Activated CD4-positive, alpha-beta T cell treated with anti-CD3 and anti-CD28 coated beads for 1 hour (primary cell): Measurements from ENCODE around the gene CAPN12.

Experiments
- DNase-seq: peaks from one replicate; pipeline ENCODE4 v3.0.0-alpha.2; 2020

Gene CAPN12

GRCh38 chr19:38723990-38724854 lies 20.1 kb downstream of the CAPN12 start:
- DNase-seq, result no peak

DNA sequence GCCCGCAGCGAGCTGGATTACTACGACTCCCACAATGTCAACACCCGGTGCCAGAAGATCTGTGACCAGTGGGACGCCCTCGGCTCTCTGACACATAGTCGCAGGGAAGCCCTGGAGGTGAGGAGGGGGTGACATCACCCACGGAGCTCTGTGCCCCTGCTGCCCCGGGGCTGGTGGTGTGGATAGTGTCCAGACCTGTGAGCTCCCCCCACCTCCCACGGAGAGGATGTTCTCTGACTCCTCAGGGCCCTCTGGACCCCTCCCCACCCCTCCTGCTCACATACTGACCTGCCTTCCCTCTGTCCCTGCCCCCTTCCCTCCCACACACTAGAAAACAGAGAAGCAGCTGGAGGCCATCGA lies 20.7 kb downstream of the CAPN12 start:
- no peak for DNase-seq

DNA sequence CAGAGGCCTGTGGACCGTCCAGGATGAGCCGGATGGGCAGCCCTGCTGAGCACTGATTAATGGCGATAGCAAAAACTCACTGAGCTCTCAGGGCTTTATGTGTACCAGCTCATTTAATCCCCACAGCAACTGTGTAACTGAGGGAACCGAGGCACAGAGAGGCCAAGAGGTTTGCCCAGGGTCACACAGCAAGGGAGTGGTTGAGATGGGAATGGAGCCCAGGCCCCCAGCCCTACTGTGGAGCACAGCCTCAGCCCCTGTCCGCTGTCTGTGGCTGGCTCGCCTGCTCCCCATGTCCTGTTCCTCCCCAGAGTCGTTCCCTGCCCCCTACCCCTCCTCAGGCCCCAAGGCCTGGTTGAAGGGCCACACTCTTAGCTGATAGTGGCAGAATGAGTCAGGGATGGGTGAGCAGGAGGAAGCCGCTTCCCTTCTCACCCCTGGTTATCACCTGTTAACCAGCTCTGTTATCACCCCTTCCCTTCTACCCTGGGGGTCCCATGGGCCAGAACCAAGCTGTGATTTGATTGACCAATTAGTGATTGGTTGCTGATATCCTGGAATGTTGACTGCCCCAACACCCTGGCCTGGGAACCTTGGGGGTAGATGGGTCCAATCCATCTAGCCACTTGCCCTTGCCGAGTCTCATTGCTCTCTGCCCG lies 21.2 kb downstream of the CAPN12 start:
- no peak for DNase-seq

GRCh38 chr19:38721979-38722773 lies 22.1 kb downstream of the CAPN12 start:
- no peak for DNase-seq

DNA sequence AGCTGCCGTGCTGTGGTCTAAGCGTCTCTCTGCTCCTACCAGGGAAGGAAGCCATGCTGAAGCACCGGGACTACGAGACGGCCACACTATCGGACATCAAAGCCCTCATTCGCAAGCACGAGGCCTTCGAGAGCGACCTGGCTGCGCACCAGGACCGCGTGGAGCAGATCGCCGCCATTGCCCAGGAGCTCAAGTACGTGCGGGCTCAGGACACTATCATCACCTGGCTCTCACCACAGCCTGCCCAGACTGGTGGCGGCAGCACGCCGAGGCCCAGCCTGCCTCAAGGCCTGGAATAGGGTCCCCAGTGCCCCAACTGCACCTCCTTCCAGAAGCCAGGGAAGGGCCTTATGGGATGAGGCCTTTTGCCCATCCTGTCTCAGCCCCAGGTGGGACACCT lies 22.8 kb downstream of the CAPN12 start:
- no peak for DNase-seq

DNA sequence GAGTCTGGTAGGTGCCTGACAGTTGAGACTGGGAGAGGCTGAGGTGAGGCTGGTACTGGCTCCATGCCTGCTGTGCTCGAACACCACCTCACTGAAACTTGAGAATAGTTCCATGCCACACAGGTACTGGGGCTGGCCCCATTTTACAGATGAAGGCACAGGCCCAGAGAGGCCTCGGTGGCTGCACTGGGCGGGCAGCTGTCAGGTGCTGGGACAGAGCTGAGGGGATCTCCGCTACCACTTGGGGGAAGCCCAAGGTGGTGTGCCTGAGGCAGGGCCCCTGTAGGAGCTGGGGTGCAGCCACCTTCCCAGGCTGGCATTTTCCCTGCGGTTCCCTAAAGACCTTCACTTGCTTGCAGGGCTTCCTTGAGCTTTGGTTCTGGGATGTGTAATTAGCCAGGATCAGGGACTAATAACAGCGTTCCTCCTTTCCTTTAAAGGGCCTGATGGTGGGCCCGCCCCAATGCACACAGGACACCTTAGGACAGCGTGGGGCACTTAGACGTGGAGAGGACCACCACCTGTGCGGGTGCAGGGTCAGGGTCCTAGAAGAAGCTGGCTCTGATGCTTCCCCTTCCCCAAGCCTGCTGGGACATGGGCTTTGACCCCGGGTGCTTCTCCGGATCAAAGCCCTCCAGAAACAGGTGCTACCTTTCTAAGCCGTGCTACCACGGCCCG lies 23.6 kb downstream of the CAPN12 start:
- no peak for DNase-seq

DNA sequence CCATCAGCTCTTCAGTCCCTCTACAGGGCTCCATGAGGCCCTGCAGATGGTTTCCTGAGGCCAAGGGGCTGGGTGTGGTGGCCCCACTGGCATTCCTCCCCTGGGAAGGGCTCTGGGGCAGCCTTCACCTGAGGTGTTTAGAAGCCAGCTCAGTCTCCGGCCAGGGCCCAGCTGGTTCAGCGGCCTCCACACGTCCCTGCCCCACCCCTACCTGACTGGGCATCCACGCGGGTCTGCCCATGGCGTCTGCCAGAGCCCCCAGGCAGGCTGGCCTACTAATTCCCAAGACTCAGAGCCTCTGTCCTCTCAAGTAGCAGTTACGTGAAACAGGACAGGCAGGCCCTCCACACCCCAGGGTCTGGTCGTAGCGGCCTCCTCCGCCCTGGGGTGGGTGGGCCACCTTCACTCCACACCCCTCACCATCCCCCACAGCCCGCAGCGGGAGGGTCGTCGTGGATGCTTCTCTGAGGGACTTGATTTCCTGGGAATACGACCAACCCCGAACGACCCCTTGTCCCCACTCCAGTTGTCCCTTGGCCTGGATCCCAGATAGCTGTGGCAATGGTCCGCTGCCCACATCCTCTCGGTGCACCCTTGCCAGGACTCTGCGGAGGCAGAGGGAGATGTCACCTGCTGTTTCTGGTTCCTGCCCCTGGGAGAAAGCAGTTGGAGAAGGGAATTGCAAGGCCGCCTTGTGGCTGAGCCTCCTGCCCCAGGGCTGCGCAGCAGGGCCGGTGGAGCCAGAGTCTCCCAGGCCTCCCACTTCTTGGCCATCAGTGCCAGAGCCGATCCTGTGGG lies 24.3 kb downstream of the CAPN12 start:
- DNase-seq, result no peak

DNA sequence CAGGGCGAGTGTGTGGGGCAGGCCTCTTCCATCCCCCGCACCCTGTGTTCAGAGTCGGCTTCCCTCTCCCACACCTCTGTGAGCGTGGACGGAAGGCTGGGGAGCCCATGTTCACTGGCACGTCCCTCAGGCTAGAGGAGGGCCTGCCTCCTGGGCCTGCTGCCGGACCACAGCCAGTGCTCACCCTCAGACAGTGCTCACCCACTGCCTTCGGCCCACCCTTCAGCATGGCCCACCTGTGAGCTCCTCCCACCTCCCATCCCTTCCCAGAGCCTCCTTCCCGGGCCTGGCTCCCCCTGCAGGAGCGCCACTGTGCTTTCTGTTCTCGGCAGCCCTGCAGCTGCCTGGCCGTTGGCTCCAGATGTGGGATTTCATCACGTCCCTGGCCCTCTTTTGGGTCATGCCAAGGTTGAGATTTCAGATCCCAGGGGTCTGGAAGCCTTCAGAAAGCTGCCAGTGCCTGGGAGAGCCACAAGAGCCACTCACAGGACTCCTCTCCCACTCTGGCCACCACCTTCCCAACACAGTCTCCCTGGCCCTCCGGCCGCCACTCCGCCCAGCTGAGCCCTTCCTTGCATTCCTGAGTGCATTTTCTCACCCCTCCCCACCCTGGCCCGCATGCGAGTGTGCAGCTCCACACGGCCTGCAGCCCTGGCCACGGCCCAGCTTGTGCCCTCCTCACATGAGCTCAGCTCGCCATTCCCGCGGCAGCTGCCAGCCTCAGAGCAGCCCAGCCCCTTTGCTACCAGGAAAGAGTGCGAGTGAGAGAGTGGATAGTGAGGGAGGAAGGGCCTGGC lies 25.3 kb downstream of the CAPN12 start:
- DNase-seq, result no peak

DNA sequence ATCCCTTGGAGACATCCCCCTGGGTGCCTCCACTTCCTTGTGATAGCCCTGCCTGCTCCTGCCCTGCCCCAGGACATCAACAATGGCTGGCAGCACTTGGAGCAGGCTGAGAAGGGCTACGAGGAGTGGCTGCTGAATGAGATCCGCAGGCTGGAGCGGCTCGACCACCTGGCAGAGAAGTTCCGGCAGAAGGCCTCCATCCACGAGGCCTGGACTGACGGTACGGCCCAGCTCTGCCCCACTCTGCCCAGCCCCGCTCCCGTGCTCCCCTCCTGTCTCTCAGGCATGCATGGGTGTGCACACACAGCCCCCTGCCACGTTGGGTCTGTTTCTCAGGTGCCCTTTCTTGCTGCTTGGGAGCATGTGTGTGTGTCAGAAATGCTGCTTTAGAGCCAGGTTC lies 26.4 kb downstream of the CAPN12 start:
- DNase-seq, result no peak

- no peak for DNase-seq
Observed at GRCh38 chr19:38717051-38717450, 27.2 kb downstream of the CAPN12 start.

DNA sequence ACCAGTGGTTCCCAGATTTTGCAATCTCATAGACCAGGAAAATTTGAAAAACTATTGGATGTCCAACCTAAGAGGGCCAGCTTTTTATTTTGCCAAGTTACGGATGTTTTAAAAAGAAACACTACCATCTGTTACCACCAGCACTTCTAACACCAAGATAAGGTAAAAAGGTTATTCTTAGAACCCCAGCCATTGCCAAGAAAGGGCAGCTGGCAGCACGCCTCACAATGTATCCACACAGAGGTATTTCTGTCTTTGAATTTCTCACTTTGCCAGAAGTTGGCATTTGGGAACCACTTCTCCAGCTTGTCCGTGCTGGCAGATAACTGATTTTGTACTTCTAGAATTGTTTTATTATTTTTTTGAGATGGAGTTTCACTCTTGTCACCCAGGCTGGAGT lies 28.7 kb downstream of the CAPN12 start:
- no peak for DNase-seq

DNA sequence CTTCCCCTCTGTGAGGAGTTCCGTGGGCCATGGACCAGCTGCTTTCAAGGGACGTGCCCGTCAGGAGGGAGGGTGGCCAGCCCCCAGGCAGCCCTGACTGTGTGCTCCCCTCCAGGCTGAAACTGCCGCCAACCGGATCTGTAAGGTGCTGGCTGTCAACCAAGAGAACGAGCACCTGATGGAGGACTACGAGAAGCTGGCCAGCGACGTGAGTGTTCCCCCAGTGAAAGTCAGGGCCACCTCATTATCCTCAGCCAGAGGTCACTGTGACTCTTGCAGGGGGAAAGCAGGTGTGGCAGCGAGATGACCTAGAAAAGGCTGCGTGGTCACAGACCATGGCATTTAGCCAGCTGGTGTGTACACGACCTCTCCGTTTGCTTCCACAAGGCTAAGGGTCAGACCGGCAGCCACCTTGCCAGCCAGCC lies 29.9 kb downstream of the CAPN12 start:
- DNase-seq, result no peak

DNA sequence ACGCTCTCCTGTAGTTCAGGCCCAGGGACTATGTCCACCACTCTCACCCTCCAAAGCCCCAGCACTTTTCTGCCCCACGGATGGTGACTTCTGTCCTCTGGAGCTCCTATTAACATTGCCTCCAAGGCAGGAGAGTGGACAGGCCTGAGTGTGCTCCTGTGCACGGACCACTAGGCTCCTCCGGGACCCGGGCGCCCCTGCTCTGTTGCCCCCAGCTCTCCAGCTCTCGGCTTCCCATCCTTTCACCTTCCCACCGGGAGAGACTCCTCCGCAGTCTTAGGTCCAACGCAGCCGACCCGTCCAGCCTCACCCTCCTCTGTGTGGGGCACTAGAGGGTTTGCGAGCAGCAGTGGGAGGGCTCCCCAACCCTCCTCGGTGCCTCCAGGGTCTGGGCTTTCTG lies 30.4 kb downstream of the CAPN12 start:
- no peak for DNase-seq

- no peak for DNase-seq
Observed at GRCh38 chr19:38713227-38713649, 31.0 kb downstream of the CAPN12 start.

- DNase-seq, result no peak
Observed at GRCh38 chr19:38712161-38712748, 32.0 kb downstream of the CAPN12 start.

DNA sequence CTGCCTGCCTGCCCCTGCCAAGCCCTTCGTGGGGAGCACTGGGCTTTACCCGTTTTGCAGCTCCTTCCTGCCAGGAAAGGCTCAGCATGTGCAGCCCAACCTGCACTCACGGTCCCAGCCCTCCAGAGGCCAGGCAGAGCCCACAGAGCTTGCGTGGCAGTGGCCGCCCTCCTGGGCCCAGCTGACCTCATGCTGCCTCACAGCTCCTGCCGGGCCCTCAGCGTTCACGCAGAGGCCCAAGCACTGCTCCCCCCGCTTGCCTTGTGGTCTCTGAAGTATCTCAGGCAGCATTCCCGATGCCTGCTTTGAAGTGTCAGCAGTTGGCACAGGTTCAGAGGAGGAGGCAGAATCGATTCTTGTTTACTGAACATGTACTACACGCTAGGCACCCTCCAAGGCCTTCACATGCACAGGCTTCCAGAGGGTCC lies 32.5 kb downstream of the CAPN12 start:
- no peak for DNase-seq

GRCh38 chr19:38710928-38711725 lies 33.1 kb downstream of the CAPN12 start:
- no peak for DNase-seq

GRCh38 chr19:38710416-38710702 lies 33.9 kb downstream of the CAPN12 start:
- no peak for DNase-seq

DNA sequence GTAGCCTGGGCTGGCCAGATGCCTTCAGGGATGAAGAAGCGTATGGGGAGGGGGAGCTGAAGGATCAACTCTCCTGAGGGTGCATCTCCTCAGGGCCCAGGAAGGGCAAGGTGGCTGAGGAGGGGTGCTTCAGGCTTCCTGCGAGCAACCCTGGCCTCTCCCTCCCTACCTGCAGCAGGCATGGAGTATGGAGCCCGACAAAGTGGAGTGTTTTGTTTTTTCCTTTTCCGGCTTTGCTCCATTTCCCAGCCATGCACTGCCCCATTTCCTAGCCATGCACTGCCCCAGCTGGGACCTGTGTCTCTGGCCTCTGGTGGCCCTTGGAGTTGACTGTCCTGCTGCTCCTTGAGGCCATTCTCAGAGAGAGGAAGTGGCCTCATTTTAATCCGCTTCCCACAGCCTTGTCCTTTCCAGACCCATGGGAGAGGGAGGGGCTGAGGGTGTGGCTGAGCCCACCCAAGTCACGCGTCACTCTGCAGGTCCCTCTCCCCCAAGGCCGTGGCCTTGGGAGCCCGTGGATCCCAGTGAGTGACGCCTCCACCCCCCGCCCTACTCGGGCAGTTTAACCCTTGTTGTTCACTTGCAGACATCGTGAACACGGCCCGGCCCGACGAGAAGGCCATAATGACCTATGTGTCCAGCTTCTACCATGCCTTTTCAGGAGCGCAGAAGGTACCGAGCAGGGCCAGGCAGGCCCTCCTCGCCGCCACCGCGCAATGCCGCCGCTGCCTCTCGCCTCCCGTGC lies 34.4 kb downstream of the CAPN12 start:
- DNase-seq, result no peak

- no peak for DNase-seq
Observed at GRCh38 chr19:38709119-38709518, 35.2 kb downstream of the CAPN12 start.
